GM12873 (cell line): ENCODE measurements around the gene GPHN.

Source experiments
- CTCF ChIP-seq: IDR thresholded peaks from 2 replicates; pipeline ENCODE4 v1.5.1; 2012; ENCODE audit warnings: low read depth, mild to moderate bottlenecking, moderate library complexity, low read length, control low read depth; ENCODE audit not compliant: insufficient read depth; ENCODE audit errors: missing control alignments

GPHN gene

GRCh38 chr14:66530526-66530925, 22.6 kb downstream of the GPHN start:
- no peak for TF ChIP-seq CTCF

GRCh38 chr14:66539034-66539433, 31.1 kb downstream of the GPHN start:
- TF ChIP-seq CTCF = no peak

GRCh38 chr14:66540038-66540437, 32.1 kb downstream of the GPHN start:
- no peak for TF ChIP-seq CTCF

GRCh38 chr14:66541627-66542026, 33.7 kb downstream of the GPHN start:
- TF ChIP-seq CTCF = no peak

- no peak for TF ChIP-seq CTCF
Observed at GRCh38 chr14:66543996-66544395, 36.0 kb downstream of the GPHN start.

- no peak for TF ChIP-seq CTCF
Observed at GRCh38 chr14:66563731-66564130, 55.8 kb downstream of the GPHN start.

- TF ChIP-seq CTCF = no peak
Observed at GRCh38 chr14:66568220-66568619, 60.3 kb downstream of the GPHN start.

- TF ChIP-seq CTCF = no peak
Observed at GRCh38 chr14:66572826-66573225, 64.9 kb downstream of the GPHN start.
